B cell (primary cell): ENCODE measurements around the gene GAB3.

Experiments used
- EZH2 ChIP-seq: IDR thresholded peaks from 2 replicates; pipeline ENCODE4 v1.6.1; 2012; ENCODE audit warnings: borderline replicate concordance, low read depth, mild to moderate bottlenecking, moderate library complexity, low read length; ENCODE audit not compliant: insufficient read depth, poor library complexity, severe bottlenecking
- TF ChIP-seq, protein P1 (sequence below): fragments of 200-600 bp; IDR thresholded peaks from one replicate; pipeline ENCODE4 v1.8.0; 2022; ENCODE audit warnings: antibody characterized with exemption, mild to moderate bottlenecking

- TF ChIP-seq, protein P1, sequence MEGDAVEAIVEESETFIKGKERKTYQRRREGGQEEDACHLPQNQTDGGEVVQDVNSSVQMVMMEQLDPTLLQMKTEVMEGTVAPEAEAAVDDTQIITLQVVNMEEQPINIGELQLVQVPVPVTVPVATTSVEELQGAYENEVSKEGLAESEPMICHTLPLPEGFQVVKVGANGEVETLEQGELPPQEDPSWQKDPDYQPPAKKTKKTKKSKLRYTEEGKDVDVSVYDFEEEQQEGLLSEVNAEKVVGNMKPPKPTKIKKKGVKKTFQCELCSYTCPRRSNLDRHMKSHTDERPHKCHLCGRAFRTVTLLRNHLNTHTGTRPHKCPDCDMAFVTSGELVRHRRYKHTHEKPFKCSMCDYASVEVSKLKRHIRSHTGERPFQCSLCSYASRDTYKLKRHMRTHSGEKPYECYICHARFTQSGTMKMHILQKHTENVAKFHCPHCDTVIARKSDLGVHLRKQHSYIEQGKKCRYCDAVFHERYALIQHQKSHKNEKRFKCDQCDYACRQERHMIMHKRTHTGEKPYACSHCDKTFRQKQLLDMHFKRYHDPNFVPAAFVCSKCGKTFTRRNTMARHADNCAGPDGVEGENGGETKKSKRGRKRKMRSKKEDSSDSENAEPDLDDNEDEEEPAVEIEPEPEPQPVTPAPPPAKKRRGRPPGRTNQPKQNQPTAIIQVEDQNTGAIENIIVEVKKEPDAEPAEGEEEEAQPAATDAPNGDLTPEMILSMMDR = no peak
- TF ChIP-seq EZH2 = no peak
Observed at GRCh38 chrX:154657226-154657805, 93.6 kb downstream of the GAB3 start.
